Activated T-cell treated with anti-CD3 and anti-CD28 coated beads, Interleukin-2, amount 50 U/mL, for 1 hour (primary cell): ENCODE data around the gene CDK10.

Experiments used
- DNase-seq: peaks from one replicate; pipeline ENCODE4 v3.0.0-alpha.2; 2020

The CDK10 gene

DNA sequence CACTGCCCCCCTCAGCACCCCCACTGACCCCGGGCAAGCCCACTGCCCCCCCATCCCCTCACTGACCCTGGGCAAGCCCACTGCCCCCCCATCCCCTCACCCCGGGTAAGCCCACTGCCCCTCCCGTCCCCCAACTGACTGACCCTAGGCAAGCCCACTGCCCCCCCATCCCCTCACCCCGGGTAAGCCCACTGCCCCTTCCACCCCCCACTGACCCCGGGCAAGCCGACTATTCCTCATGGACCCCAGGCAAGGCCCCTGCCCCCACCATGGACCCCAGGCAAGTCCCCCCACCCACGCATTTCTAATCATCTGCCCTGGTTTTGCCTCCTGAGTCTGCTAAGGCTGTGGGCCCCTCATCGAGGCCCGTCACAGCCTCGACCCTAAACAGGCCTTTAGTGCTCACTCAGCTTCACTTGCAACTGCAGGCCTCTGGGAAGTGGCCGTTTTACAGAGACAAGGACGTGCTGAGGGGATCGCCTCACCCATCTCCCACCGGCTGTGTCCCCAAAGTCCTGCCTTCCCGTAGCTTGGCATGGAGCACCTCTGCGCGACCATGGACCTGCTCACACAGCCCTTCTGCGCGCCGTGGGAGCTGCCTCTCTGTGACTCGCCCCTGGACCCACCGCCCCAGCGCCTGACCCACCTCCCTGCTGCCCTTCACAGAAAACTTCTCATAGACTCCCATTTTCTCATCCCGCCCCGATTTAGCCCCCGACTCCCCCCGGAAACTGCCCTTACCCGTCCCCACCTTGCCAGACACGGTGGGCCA, 30.6 kb downstream of the CDK10 start:
- DNase-seq = no peak

DNA sequence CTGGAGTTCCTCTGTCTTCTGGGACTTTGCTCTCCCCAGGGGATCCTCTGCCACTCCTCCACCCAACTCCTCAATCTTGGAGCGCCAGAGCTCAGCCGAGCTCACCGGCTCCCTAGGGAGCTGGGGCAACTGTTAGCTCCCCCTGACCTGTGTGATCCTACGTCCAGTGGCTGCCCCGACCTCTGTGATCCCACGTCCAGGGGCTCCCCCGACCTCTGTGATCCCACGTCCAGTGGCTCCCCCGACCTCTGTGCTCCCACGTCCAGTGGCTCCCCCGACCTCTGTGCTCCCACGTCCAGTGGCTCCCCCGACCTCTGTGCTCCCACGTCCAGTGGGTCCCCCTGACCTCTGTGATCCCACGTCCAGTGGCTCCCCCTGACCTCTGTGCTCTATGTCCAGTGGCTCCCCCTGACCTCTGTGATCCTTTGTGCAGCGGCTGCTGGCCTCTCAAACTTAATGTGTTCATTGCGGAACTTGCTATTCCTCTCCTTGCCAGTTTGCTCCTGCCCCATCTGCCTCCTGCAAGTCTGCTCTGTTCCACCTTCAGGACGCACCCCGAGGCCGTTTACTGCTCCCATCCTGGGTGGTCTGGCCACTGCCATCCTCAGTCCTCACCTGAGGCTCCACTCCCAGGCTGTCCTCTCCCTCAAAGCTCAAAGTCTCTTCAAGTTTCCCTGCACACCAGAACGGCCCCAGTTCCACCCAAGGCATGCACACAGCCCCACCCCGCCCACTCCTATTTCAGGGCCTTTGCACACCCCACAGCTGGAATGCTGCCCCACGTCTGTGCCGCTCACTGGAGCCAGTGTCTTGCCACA, 31.4 kb downstream of the CDK10 start:
- no peak for DNase-seq

DNA sequence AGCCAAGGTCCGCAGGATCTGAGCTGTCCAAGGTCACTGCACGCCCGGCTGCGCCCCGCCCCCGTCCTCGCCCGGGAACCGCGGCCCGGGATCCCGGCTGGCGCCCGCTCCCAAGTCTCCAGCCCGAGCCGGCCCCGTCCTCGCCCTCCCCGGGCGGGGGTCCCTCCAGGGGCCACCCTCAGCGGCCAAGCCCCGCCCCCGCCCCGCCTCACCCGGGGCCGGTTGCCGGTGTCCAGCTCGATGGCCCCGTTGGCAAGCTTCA, 34.0 kb downstream of the CDK10 start:
- no peak for DNase-seq

DNA sequence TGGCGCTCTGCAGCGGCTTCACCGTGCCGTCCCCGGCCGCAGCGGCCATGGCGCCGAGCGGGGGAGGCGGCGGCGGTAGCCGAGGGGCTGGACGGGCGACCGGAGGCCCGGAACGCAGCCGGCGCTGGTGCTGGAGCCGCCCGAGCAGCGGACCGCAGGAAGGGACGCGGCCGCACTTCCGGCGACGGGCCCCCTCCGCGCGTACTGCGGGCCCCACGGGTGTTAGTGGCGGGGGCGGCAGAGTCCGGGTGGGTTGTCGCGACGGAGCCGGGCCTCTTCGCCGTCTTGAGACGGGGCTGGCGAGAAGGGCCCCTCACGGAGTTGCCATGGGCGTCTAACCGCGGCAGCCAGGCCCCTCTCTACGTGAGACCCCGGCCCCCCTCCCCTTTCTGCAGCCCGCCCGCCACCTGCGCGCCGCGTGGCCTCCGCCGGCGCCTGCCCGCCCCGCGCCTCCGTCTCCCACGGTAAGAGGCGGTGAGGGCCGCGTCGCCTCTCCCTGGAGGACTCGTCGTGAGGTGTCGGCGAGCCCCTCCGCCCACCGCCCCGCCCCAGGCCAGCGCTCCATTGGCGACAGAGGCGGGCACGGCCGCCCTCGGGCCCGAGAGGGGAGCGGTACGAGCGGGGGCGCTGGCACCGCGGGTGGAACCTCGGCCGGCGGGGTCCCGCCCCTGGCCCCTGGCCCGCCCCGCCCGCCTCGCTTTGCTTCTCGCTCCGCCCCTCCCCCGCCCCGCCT, 34.5 kb downstream of the CDK10 start, which contains the start of the genes VPS9D1 and ZNF276:
TSS of gene VPS9D1 (minus strand) at position 86 of the 733 bp plus-strand sequence. CDS start at position 49, 37 bp downstream.
TSS of gene ZNF276 (plus strand) at position 725 of the 733 bp plus-strand sequence. CDS start 104 bp downstream, outside the sequence.
- DNase-seq = peak; percentile 89

DNA sequence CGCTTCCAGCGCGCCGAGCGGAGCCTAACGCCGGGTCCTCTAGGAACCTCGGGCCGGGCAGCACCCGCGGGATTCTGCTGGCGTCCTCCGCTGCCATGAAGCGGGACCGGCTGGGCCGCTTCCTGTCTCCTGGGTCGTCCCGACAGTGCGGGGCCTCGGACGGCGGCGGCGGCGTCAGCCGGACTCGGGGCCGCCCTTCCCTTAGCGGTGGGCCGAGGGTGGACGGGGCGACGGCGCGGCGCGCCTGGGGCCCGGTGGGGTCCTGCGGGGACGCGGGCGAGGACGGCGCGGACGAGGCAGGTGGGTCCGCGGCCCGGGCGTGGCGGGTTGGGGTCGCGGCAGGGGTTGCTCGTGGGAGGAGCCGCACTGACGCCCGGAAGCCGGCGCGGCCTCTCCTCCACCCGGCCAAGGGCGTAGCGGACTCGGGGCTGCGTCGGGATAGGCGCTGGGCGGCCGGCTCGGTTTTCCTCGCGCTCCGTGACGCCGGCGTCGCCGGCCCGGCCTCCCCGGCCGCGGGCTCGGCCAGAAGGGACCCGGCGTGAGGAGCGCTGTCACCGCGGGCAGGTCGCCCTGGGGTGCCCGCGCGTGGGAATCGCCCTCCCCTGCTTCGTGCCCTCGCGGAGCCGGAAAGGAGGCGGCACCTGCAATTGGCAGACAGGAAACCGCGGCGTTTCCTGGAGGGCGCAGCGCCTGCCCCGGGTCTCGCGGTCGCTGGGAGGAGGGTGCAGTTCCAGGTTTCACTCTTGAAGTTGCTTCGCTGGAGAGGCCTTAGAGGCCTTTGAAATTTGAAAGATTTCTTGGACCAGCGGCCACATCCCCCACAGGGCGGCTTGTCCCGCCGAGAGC, 35.3 kb downstream of the CDK10 start:
- peak; percentile 90 for DNase-seq

DNA sequence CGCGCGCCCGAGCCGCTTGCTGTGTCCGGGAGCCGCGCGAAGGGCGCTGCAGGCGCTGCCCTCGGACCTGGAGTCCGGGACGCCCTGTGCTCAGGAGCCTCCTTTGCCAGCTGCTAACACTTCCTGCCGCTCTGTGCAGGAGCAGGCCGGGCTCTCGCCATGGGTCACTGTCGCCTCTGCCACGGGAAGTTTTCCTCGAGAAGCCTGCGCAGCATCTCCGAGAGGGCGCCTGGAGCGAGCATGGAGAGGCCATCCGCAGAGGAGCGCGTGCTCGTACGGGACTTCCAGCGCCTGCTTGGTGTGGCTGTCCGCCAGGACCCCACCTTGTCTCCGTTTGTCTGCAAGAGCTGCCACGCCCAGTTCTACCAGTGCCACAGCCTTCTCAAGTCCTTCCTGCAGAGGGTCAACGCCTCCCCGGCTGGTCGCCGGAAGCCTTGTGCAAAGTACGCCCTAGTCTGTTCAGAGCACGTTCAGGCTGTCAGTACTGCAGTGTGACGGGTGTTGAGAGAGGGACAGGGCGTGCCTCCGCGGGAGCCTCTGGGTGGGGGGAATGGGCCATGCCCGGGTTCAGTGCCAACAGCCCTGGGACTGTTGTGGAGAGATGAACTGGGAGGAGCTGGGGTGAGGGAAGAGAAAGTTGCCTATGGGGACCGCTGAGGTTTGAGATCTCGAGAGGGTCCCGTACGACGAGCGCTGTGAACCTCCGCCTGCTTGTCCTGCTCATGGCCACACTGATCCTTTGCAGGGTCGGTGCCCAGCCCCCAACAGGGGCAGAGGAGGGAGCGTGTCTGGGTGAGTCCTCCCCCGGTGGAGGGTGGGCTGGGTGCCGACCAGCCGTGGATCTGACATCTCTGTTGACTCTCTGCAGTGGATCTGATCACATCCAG, 36.1 kb downstream of the CDK10 start:
- peak; percentile 73 for DNase-seq

DNA sequence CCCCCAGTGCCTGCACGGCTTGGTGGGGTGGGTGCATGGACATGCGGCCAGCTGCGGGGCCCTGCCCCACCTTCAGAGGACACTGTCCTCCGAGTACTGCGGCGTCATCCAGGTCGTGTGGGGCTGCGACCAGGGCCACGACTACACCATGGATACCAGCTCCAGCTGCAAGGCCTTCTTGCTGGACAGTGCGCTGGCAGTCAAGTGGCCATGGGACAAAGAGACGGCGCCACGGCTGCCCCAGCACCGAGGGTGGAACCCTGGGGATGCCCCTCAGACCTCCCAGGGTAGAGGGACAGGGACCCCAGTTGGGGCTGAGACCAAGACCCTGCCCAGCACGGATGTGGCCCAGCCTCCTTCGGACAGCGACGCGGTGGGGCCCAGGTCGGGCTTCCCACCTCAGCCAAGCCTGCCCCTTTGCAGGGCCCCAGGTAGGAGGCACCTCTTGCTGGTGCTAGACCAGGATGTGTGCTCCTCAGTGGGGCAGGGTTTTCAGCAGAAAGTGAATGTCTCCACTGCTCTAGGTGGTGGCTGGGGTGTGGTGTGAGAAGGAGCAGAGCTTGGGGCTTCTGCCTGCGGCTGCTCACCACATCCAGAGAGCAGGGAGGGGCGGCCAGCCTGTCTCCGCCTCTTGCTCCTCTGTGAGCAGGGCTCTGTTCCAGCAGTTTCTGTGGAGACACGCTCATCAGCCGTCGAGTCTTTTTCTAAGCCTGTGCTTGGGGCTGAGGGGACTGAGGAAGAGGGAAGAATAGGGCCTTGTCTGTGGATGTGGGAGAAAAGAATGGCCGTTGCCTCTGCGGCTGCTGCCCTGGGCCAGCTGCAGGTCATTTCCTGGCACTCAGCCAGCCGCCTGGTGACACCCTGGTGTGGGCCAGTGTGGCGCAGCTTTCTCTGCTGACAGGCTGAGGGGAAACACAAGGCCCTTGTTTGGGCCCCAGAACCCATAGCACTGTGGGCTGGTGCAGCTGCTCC, 37.1 kb downstream of the CDK10 start:
- DNase-seq = peak; percentile 82

DNA sequence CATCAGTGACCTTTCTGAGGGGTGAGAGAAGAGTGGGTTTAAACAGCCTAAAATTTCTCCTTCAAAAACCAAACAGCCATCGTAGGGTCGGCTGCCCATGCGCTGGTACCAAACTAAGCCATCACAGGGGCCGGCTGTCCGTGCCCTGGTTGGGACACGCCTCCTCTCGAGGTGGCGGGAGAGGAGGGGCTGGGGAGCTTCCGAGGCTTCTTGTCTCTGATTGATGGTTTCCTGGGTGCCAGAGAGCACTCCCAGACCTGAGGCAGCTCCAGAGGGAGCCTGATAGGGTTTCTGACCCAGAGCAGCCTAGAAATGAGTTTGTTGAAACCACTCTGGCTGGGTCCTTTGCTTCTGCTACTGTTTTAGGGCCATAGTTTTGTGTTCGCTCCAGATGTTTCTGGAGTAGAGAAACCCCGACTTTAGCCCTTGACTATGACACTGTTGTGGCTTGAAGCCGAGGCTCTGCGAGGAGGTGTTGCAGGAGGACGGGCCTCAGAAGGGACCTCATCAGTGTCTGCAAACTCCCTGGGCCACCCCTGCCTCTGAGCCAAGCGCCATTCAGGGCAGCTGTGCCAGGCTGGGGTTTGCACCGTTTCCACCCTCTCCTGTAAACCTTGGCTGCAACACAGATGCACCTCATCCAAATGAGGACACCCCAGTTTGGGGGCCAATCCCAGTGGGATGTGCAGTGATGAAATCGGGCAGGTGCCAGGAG, 41.1 kb downstream of the CDK10 start:
- no peak for DNase-seq

DNA sequence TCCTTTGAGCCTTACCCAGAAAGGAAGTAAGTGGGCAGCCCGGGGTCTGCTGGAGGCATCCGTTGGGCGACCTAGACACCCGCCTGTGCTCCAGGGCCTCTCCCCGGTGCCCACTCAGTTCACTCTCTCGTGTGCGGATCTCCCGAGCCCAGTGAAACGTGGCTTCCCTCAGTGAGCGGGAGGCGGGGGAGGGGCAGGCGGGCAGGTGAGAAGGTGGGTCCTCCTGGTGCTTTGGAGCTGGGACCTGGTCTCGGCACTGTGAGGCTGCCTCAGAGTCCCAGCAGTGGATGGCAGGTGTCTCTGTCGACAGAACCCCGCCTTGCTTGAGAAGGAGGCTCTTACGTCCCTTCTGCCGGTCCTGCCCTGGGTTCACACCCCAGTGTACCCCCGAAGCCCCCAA, 42.8 kb downstream of the CDK10 start:
- no peak for DNase-seq

DNA sequence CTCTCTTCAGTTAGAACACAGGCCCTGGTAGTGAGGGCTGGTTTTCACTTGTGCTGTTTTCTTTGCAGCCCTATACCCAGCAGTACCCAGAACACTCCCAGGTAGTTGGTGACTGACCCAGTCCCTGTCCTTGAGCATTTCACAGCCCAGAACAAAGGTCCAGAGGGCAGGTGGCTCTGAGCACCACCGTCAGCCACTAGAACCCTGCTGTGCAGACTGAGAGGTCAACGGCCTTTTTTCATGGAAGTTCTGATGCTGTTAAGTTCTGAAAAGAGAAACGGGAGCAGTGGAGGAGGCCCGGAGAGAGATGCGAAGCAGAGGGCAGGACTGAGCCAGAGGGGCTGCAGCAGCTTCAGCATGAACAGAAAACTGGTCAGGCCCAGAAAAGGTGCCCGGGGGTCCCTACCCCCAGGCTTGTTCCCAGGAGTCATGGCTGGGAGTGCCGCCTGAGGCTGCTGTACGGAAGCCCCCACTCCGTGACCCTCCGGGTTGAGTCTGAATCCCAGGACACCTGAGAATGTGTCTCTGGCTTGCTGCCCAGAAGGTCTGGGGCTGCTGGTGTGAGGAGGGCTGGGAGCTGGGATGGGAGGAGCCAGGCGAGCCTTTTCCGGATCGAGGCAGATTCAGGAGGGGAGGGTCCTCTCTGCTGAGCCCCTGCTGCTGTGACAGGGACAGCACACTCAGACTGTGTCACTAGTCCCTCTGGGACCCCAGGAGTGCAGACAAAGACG, 43.5 kb downstream of the CDK10 start:
- no peak for DNase-seq

DNA sequence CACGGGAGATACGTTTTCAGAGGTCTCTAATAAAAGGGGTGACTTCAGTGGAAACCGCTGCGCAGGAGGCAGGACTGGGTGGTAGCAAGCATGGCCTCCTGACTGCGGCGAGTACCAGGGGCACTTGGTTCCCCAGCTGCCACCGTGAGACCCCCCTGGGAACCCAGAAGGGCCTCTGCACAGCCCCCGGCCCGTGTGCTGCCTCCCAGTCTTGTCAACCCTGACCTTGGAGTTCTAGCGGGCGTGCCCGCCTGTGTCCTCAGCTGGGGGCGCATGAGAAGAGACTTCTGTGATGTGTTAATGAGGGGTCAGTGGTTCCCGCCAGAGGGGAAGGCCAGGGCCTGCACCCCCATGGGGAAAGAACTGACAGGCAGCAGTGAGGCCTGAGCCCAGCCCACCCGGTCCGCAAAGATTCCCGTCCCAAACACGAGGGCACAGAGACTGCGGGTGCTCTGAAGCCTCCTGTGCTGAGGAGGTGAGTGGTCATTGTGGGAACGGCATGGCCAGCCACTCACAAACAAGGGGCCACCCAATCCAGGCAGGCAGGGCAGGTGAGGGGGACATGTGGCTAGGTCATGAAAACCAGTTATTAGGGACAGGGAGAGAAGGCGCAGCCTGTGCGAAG, 44.2 kb downstream of the CDK10 start:
- no peak for DNase-seq

DNA sequence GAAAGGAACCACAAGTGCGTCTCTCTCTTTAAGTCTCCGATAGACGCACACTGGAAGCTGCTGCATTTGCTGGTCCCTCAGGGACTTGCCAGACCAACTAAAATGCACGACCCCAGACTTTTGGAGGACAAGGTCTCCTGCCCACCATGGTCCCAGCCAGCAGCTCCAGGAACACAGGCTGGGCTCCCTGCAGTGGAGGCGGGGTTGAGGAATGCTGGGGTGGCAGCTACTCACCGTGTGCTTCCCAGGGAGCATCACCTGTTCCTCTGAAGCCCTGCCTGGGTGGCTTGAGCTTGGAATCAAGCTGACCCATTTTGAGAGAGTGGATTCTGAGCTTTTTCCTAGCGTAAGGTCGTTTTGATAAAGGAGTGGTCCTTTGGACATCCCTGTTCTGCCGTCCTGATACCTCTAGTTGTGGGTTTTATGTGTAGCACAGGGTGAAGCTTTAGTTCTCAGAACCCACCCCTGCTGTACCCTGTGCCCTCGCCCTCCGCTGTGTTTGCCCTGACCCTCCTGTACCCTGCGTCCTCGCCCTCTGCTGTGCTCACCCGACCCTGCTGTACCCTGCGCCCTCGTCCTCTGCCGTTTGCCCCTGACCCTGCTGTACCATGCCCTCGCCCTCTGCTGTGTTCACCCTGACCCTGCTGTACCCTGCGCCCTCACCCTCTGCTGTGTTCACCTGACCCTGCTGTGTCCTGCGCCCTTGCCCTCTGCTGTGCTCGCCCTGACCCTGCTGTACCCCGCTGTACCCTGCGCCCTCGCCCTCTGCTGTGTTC, 45.8 kb downstream of the CDK10 start:
- DNase-seq = no peak

DNA sequence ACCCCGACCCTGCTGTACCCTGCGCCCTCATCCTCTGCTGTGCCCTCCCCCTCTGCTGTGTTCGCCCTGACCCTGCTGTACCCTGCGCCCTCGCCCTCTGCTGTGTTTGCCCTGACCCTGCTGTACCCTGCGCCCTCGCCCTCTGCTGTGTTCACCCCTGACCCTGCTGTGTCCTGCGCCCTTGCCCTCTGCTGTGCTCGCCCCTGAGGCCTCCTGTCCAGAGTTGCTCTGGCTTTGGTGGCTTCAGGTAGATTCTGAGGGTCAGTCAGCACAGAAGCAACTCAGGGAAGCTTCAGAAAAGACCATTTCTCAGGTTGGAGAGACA, 46.4 kb downstream of the CDK10 start:
- no peak for DNase-seq

DNA sequence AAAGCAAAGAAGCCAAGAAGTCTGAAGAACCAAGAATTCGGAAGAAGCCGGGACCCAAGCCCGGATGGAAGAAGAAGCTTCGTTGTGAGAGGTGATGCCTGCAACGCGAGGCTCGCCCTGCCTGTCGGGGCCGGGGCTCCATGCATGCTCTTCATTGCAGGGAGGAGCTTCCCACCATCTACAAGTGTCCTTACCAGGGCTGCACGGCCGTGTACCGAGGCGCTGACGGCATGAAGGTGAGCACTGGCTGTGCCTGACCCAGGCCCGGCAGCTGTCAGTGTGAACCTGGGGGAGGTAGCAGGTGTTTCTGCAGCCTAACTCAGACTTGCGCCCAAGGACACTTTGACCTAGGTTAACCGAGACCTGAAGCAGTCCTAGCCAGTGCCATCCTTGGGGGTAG, 46.8 kb downstream of the CDK10 start:
- no peak for DNase-seq

DNA sequence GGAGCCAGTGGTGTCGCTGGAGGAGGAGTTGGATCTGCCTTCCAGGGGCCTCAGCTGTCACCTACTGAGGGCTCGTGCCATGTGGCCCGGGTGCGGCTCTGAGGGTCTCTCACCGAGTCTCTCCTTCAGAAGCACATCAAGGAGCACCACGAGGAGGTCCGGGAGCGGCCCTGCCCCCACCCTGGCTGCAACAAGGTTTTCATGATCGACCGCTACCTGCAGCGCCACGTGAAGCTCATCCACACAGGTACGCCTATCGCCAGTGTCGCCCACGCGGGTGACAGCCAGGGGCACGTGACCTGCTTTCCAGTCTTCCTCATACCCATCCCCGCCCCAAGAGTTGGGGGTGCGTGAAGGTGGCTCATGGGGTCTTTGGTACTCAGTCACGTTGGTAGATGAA, 47.3 kb downstream of the CDK10 start:
- DNase-seq = no peak

DNA sequence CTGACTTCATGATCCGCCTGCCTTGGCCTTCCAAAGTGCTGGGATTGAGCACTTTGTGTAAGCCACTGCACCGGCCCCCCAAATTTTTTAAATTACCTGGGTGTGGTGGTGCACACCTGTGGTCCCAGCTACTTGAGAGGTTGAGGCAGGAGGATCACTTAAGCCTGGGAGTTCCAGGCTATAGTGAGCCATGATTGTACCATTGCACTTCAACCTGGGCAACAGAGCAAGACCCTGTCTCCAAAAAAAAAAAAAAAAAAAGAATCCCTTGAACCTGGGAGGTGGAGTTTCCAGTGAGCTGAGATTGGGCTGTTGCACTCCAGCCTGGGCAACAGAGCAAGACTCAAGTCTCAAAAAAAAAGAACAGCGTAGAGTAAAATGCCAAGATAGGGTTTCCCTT, 50.1 kb downstream of the CDK10 start:
- no peak for DNase-seq

DNA sequence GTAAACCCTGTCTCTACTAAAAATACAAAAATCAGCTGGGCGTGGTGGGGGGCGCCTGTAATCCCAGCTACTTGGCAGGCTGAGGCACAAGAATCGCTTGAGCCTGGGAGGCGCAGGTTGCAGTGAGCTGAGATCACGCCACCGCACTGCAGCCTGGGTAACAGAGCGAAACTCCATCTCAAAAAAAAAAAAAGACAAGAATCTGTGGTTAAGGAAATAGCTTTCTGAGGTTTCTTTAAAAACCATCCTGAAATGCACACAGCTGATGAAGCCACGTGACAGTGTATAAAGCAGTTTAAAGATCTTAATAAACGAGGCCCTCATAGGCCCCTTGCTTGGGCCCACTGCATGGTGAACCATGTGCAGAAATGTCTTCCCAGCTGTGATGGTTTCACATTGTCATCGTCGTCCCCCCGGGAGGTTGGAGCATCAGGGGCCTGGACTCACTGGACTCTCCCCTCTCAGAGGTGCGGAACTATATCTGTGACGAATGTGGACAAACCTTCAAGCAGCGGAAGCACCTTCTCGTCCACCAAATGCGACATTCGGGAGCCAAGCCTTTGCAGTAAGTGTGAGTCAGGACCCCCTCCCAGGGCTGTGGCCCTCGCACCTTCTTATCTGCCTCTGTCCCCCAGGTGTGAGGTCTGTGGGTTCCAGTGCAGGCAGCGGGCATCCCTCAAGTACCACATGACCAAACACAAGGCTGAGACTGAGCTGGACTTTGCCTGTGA, 51.0 kb downstream of the CDK10 start:
- peak; percentile 56 for DNase-seq
